GM12874 (cell line): Measurements from ENCODE around the gene PCSK6.

Experiments used
- CTCF ChIP-seq: IDR thresholded peaks from 2 replicates; pipeline ENCODE4 v1.5.1; 2011; ENCODE audit warnings: low read depth, mild to moderate bottlenecking, control low read depth, low read length, moderate library complexity; ENCODE audit not compliant: insufficient read depth

The PCSK6 gene

GRCh38 chr15:101510212-101511197 lies 21.0 kb upstream of the PCSK6 start:
- TF ChIP-seq CTCF: no peak

GRCh38 chr15:101509279-101509678 lies 19.8 kb upstream of the PCSK6 start:
- no peak for TF ChIP-seq CTCF

GRCh38 chr15:101506491-101506890 lies 17.0 kb upstream of the PCSK6 start:
- no peak for TF ChIP-seq CTCF

- no peak for TF ChIP-seq CTCF
Observed at GRCh38 chr15:101505610-101506337, 16.3 kb upstream of the PCSK6 start.

- TF ChIP-seq CTCF: no peak
Observed at GRCh38 chr15:101504866-101505609, 15.5 kb upstream of the PCSK6 start.

- TF ChIP-seq CTCF: no peak
Observed at GRCh38 chr15:101504373-101504772, 14.9 kb upstream of the PCSK6 start.

- TF ChIP-seq CTCF: no peak
Observed at GRCh38 chr15:101503296-101503599, 13.7 kb upstream of the PCSK6 start.
